Neutrophil (primary cell): ENCODE results near the gene SSX3.
"Not testable (repeated sequence)": the region's sequence is repeated elsewhere in the genome, so short reads cannot be mapped to it uniquely, and the experiment has no call there.

Experiments
- H3K27ac ChIP-seq: fragments of 200-600 bp; sonication (generic); 2 replicates; pipeline ENCODE4 v1.5.1; 2016; ENCODE audit warnings: mild to moderate bottlenecking, moderate library complexity
- H3K27me3 ChIP-seq: fragments of 200-600 bp; sonication (generic); 2 replicates; pipeline ENCODE4 v1.6.0; 2016; ENCODE audit warnings: mild to moderate bottlenecking
- H3K36me3 ChIP-seq: fragments of 200-600 bp; sonication (generic); 2 replicates; pipeline ENCODE4 v1.5.1; 2017
- H3K4me1 ChIP-seq, 2 experiments: fragments of 200-600 bp in 1 of 2; sonication (generic) in 1 of 2; 1 replicate in 1 of 2; 2 replicates in 1 of 2; pipeline versions ENCODE4 v1.5.1 to v1.6.1; 2013 to 2016; ENCODE audit warnings: low read depth in 1 of 2, low read length in 1 of 2, mild to moderate bottlenecking in 1 of 2, moderate library complexity in 1 of 2; ENCODE audit not compliant: control insufficient read depth in 1 of 2, insufficient read depth in 1 of 2
- H3K4me3 ChIP-seq, 2 experiments: fragments of 200-600 bp in 1 of 2; sonication (generic) in 1 of 2; 1 replicate in 1 of 2; 2 replicates in 1 of 2; pipeline ENCODE4 v1.5.1; 2013 to 2016; ENCODE audit warnings: low read depth in 1 of 2, low read length in 1 of 2, mild to moderate bottlenecking in 1 of 2, moderate library complexity in 1 of 2
- H3K9me3 ChIP-seq: fragments of 200-600 bp; sonication (generic); 2 replicates; pipeline ENCODE4 v1.5.1; 2016
- CTCF ChIP-seq: fragments of 200-600 bp; sonication (generic); IDR thresholded peaks from 2 replicates; pipeline ENCODE4 v1.5.1; 2016; ENCODE audit warnings: antibody characterized with exemption

Gene SSX3

DNA sequence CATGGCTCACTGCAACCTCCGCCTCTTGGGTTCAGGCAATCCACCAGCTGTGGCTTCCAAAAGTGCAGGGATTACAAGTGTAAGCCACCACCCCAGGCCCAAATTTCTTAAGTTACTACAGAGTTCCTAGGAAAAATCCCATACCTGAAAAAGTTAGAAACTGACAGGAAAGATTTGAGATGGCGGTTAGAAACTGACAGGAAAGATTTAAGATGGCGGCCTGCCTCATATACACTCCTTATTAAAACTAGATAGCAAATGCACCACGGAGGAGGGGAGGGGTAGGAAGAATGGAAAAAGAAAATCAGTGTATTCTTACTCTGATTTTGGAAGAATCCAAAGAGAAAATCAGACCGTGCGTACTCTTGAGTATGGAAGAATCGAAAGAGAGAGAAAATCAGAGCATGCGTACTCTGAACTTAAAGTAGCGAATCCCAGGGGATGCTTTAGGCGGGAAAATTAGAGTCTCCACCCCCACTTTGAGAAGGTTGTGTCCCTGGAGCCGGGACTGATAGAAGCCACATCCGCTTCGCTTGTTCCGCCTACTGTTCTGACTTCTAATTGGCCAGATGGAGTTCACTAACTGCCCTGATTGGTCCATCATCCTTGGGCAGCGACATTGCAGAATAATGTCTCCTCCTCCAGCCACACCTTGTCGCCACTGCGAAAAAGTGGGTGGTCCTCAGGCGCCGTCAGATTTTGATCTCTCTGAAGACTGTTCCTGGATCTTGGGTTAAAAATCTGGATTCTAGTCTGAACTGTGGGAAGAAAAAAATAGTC is at the start of gene SSX3:
Gene SSX3, minus strand, starts transcription at position 389 of the 780 bp plus-strand sequence. CDS start 1,454 bp downstream, outside the sequence.
- not testable (repeated sequence) for H3K4me3 ChIP-seq, H3K4me1 ChIP-seq

GRCh38 chrX:48397825-48398224 is 41.3 kb upstream of the SSX3 start:
- H3K4me1 ChIP-seq, H3K27me3 ChIP-seq, H3K4me3 ChIP-seq, H3K36me3 ChIP-seq, H3K27ac ChIP-seq, H3K9me3 ChIP-seq: not testable (repeated sequence)

More for the DNA sequence above, at the start of gene SSX3:
- not testable (repeated sequence) for H3K27ac ChIP-seq, H3K9me3 ChIP-seq, H3K36me3 ChIP-seq, H3K27me3 ChIP-seq

DNA sequence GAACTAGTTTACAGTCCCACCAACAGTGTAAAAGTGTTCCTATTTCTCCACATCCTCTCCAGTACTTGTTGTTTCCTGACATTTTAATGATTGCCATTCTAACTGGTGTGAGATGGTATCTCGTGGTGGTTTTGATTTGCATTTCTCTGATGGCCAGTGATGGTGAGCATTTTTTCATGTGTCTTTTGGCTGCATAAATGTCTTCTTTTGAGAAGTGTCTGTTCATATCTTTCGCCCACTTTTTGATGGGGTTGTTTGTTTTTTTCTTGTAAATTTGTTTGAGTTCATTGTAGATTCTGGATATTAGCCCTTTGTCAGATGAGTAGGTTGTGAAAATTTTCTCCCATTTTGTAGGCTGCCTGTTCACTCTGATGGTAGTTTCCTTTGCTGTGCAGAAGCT is 40.4 kb upstream of the SSX3 start:
- not testable (repeated sequence) for H3K36me3 ChIP-seq, H3K9me3 ChIP-seq, H3K4me1 ChIP-seq, H3K27ac ChIP-seq, H3K4me3 ChIP-seq, H3K27me3 ChIP-seq

DNA sequence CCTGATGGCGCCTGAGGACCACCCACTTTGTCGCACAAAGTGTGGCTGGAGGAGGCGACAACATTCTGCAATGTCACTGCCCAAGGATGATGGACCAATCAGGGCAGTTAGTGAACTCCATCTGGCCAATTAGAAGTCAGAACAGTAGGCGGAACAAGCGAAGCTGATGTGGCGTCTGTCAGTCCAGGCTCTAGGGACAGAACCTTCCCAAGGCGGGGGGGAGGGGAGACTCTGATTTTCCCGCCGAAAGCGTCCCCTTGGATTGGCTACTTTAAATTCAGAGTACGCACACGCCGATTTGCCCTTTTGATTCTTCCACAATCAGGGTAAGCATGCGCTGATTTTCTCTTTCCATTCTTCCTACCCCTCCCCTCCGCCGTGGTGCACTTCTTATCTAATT is 26.7 kb upstream of the SSX3 start, which contains the start of gene SSX4:
Gene SSX4, plus strand, starts transcription at position 301 of the 400 bp plus-strand sequence. CDS start 515 bp downstream, outside the sequence.
- not testable (repeated sequence) for H3K36me3 ChIP-seq, H3K4me3 ChIP-seq, H3K27me3 ChIP-seq, H3K4me1 ChIP-seq, H3K27ac ChIP-seq, H3K9me3 ChIP-seq

GRCh38 chrX:48370408-48370807 is 13.9 kb upstream of the SSX3 start:
- H3K27ac ChIP-seq, H3K9me3 ChIP-seq, H3K4me1 ChIP-seq, H3K36me3 ChIP-seq, H3K4me3 ChIP-seq, H3K27me3 ChIP-seq: not testable (repeated sequence)

DNA sequence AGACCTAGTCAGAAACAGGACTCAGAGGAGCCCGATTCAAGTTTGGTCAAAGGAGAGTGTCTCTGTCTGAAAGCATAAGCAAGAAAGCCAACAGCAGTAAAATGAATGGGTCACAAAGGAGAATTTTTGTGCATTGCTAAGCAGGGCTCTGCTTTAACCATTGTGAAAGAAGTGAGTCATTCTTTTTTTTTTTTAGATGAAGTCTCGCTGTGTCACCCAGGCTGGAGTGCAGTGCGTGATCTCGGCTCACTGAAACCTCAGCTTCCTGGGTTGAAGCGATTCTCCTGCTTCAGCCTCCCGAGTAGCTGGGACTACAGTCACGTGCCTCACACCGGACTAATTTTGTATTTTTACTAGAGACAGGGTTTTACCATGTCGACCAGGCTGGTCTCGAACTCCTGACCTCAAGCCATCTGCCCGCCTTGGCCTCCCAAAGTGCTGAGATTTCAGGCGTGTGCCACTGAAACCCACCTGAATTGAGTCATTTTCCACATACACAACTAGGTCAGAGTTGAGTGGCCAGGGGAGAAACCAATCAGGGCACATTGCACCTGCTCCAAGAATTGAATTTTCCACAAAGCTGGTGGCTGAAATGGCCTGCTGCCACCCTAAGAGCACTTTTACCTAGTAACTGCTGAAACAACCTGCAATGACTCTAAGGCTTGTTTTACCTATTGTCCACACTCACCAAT is 11.4 kb upstream of the SSX3 start:
- not testable (repeated sequence) for H3K36me3 ChIP-seq, H3K9me3 ChIP-seq, H3K27ac ChIP-seq, H3K4me1 ChIP-seq, H3K4me3 ChIP-seq, H3K27me3 ChIP-seq

DNA sequence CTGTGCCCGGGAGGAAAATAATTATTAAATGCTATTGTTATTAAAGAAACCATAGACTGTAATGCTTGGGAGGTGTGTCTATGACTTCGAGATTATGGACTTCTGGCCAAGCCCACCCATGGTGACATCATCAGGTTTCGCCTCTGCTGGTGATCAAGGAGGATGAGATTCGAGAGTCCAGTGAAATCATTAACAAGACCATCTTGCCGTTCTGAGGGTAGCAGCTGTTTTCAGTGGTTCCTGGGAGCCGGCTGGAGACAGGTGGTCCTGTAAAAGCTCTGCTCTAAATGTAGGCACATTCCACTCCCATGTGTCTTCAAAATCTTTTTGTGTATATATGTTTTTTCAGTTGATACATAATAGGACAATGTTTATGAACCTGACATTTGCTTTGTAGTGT is 2.8 kb upstream of the SSX3 start:
- not testable (repeated sequence) for H3K27ac ChIP-seq, H3K4me3 ChIP-seq, H3K27me3 ChIP-seq, H3K4me1 ChIP-seq, H3K36me3 ChIP-seq, H3K9me3 ChIP-seq

DNA sequence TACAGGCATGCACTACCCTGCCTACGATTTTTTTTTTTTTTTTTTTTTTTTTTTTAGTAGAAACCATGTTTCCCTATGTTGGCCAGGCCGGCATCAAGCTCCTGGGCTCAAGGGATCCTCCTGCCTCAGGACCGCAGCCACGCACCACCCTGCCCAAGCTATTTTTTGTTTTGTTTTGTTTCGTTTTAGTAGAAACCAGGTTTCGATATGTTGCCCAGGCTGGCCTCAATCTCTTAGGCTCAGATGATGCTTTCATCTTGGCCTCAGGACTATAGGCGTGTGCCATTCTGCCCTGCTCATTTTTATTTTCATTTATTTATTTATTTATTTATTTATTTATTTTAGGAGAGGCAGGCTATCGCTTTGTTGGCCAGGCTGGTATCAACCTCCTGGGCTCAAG is 1.2 kb upstream of the SSX3 start:
- no peak for TF ChIP-seq CTCF
- Histone ChIP-seq H3K9me3 (no peaks in the 10 kb centered on the region), H3K27me3 (no peaks in the 10 kb centered on the region), H3K36me3 (no peaks in the 10 kb centered on the region), H3K27ac (no peak overlapping the region), H3K4me1 (no peaks in the 10 kb centered on the region), H3K4me3 (no peak overlapping the region)

DNA sequence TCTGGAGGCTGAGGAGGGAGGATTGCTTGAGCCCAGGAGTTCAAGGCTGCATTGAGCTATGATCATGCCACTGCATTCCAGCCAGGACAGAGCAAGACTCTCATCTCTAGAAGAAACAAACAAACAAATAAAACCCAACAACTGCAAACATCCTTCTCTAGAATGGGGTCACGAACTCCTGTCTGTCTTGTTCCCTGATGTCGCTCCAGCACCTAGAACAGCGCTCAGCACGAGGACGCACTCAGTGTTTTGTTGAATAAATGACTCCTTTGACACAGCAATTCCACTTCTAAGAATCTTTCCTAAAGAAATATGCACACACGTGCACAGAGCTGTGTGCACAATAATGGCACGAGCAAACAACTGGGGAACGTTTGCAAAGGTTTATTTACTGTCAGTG is 10.4 kb downstream of the SSX3 start:
- H3K27ac ChIP-seq, H3K9me3 ChIP-seq, H3K4me3 ChIP-seq, H3K27me3 ChIP-seq, H3K4me1 ChIP-seq, H3K36me3 ChIP-seq: not testable (repeated sequence)

- H3K36me3 ChIP-seq, H3K4me3 ChIP-seq, H3K27ac ChIP-seq, H3K4me1 ChIP-seq, H3K9me3 ChIP-seq, H3K27me3 ChIP-seq: not testable (repeated sequence)
Observed at GRCh38 chrX:48313996-48314395, 42.5 kb downstream of the SSX3 start.
